Measurements from ENCODE around the gene NFATC1.

- TF ChIP-seq CTCF (IDR thresholded peaks at IDR 0.05 in 4 of 5, conservative IDR thresholded peaks at IDR 0.05 in 1 of 5) (no peak), POLR2A (IDR thresholded peaks at IDR 0.05) (no peak)
These were observed 22.9 kb downstream of the NFATC1 start for GRCh38 chr18:79418642-79419041.
